NCI-H2227 (cell line): ENCODE data around the gene NUPR1.
"Not testable (repeated sequence)": the region's sequence is repeated elsewhere in the genome, so short reads cannot be mapped to it uniquely, and the experiment has no call there.

Source experiments
- DNase-seq: peaks from one replicate; lab custom pipeline; 2025; ENCODE audit not compliant: unreplicated experiment; lab: John Stamatoyannopoulos, UW

The NUPR1 gene

DNA sequence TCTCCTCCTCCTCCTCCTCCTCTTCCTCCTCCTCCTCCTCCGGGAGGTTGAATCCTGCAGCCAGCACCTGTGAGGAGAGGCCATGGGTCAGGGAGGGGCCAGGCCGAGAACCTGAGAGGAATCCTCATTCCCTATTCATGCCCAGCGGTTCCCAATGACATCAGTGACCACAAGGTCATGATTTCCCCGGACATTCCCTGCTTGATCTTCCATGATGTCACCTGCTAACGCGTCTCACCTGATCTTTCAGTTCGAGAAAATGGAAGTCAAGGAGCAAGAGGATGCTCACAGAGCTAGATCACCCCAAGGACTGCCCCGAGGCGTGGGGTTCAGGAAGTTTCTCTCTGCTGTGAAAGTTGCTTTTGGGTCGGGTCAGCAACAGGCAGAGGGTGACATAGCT is 38.9 kb downstream of the NUPR1 start:
- no peak for DNase-seq

GRCh38 chr16:28498666-28499381 is 40.0 kb downstream of the NUPR1 start:
- no peak for DNase-seq

- no peak for DNase-seq
Observed at GRCh38 chr16:28497861-28498599, 40.7 kb downstream of the NUPR1 start.

- DNase-seq: no peak
Observed at GRCh38 chr16:28497386-28497785, 41.4 kb downstream of the NUPR1 start.

DNA sequence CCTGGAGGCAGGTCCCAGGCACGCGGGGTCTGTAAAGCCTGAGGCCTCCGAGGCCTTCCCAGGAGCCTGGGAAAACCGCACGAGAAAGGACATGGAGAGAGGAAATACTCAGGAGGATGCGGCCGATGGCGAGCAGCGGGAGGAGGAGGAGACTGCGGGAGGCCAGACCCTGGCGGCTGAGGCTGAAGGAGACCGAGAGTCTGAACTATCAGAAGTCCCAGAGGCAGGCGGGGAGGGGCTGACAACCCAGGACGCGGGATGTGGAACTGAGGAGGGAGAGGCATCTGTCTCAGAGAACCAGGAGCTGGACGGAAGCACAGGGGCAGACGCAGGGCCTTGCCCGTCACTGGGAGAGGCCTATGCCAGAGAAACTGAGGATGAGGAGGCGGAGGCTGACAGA is 41.9 kb downstream of the NUPR1 start:
- no peak for DNase-seq

DNA sequence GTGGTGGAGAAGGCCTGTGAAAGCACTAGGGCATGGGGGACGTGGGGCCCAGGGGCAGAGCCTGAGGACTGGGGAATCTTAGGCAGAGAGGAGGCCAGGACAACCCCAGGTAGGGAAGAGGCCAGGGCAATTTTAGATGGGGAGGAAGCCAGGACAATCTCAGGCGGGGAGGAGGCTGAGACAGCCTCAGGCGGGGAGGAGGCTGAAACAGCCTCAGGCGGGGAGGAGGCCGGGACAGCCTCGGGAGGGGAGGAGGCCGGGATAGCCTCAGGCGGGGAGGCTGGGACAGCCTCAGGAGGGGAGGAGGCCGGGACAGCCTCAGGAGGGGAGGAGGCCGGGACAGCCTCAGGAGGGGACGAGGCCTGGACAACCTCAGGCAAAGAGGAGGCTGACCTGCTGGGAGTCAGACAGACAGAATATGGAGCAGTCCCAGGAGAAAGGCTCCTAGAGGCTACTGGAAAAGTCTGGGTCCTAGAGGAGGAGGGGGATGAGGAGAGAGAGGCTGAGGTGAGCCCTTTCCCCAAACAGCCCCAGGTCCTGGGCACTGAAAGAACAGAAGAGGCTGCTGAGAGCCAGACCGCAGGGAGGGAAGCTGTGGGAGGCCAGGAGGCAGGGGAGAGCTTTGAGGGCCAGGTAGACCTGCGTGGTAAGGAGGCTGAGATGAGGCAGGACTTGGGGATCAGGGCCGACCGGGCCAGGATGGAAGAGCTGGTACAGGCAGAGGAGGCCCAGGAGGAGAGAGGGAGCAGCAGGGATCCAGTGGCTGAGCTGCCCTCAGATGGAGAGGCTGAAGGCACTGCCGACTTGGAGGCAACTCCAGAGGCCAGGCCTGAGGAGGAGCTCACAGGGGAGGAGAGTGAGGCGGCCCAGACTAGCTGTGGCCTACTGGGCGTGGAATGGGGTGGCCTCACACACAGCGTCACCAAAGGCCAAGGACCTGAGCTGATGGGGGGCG is 42.7 kb downstream of the NUPR1 start:
- DNase-seq: no peak

- no peak for DNase-seq
Observed at GRCh38 chr16:28495098-28495793, 43.5 kb downstream of the NUPR1 start.

GRCh38 chr16:28494121-28494851 is 44.5 kb downstream of the NUPR1 start, which contains the start of gene APOBR:
APOBR (plus strand) TSS chr16:28494643; CDS start chr16:28494682, 39 bp downstream.
- no peak for DNase-seq

- DNase-seq: no peak
Observed at GRCh38 chr16:28492511-28492910, 46.3 kb downstream of the NUPR1 start.

DNA sequence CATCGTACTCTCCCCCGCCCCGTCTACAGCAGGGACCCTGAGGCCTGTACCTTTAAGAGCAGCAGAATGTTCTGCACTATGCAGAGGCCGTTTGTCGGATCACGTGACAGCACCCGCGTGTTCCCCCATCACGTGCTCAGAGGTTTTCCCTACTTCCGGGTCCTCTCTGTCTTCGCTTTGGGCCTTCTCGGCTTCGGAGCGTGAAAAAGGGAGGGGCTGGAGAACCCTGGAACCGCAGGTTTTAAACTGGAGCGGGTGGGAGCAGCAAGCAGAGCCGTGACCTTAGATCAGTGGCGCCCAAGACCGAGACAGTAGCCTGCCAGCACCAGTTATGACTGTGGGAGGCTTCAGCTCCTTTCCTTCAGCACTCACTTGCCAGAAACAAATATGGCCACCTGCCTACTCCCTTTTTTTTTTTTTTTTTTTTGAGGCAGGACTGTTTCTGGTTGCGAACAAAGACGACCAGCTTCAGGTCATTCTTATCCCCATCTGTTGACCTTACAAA is 46.8 kb downstream of the NUPR1 start, which contains the start of gene CLN3:
Gene CLN3 (minus strand): TSS at position 105 of the 505 bp plus-strand sequence. CDS start 315 bp downstream, outside the sequence.
- DNase-seq: peak; percentile 94

DNA sequence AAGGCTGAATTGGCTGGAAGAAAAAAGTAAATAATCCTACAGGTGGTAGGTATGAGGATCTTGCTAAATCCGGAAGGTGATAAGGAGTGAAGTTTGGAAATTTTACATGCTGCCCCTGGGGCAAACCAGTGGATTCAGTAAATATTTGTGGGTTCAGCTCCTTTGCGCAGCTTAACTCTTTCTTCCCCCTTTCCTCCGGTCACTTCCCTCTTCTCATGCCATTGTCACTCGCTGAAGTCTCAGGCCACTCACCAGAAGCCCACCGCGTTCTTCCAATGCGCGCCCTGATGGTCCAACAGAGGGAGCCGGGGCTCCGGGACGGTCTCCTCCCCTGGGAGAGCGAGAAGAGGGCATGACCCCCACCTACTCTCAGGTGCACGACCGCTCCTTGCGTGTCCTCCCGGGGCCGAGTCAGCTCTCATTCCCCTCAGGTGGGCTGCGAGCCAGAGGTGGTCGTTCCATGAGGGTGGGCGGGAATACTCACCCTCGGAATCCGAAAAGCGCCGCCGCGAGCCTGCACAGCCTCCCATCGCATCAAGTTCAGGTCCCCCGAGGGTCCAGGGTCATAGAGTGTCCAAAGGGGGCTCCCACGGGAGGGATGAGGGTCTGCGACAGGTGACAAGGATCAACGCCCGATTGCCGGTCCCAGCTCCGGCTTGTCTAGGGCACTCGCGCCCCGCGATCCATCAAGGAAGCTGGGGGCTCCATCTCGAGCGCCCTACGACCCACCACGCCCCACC is 47.4 kb downstream of the NUPR1 start:
- peak; percentile 31 for DNase-seq

DNA sequence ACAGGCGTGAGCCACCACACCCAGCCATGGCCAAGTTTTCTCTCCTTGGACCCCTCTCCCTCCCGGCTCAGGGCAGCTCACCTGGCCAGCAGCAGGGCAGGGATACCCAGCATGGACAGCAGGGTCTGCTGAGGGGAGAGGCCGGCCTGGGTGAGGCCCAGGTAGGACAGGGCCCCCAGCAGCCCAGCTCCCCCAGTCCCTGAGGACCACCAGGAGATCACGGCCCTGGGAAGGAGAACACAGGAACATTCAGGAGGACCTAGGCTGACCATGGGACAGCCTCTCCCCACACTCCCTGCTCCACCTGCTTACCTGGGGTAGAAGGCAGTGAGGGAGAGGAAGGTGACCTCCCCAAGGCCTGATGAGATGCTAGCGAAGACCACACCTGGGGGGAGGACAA is 52.5 kb downstream of the NUPR1 start:
- DNase-seq: no peak

GRCh38 chr16:28483361-28483760 is 55.4 kb downstream of the NUPR1 start:
- DNase-seq: not testable (repeated sequence)
